ENCODE measurements around the gene MIAT.

Gene MIAT

DNA sequence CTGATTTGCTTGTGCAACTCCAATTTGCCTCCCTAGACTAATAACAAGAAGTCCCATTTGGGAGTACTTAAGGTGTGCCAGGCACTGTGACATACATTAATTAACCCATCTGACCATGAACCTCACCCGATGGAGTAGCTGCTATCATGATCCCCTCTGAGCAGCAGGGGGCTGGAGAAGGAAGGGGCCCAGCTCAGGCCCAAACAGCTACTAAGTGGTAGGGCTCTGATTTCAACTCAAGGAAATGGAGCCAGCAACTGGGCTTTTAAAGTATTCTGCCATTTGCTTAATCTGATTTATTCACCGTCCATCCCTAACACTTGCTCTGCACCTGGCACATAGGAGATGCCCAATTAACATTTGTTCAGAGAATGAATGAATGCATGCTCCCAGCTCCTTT, 40.7 kb upstream of the MIAT start:
- no peak overlapping the region for H3K4me3 ChIP-seq (ENCODE audit: low read length)

DNA sequence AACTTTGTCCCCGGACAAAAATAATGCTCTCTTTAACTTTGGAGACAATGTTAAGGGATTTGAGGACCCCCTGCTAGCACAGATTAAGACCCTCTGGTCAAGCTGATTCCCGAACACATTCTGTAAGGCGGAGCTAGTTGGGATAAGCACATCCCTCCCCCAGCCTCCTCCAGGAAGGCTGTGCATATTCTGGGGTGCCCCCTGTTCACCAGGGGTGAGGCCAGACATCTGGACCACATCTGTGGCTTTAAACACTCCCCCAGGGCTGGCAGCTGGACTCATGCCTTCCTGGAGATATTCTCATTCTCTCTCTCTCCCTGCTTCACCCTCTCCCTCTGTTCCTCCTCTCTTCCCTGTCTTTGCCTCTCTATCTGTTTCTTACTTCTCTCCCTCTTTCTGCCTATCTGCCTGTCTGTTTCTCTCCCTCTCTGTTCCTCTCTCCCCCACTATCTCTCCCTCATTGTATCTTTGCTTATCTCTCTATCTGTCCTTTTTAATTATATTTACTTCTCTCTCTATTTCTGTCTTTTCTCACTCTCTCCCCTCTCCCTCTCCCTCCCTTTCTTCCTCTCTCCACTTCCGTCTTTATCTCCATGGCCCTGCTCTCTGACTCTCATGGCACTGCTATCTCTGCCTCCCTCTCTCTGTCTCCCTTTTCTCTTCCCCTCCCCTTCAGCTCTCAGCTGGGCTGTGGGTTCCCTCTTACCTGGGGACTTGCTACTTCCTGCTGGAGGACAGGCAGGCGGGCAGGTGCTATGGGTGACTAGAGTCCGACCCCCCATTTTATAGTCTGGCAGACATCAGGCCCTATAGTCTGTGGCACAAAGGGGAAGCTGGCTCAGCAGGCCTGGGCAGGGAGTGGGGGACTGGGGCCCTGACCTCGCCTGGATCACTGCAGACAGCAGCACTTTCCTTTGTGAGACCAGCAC, 39.9 kb upstream of the MIAT start, which contains the start of gene CRYBB1:
CRYBB1 (minus strand) TSS at position 757 of the 929 bp plus-strand sequence. CDS start 1,708 bp downstream, outside the sequence.
- no peak within 1 kb of the TSS for H3K9ac ChIP-seq (ENCODE audit: low read depth, low read length)
- WGBS = 48% methylated on average over 7 of the region's 7 CpGs
- no peaks in the 10 kb centered on the region for H3K36me3 ChIP-seq (ENCODE audit: insufficient read depth, low read length)
- H3K4me1 ChIP-seq (ENCODE audit: insufficient read depth, low read length) = peaks cover 49% of the 10 kb centered on the region
- no peak within 1 kb of the TSS for H3K4me3 ChIP-seq (ENCODE audit: low read length)
- H3K9me3 ChIP-seq (ENCODE audit: insufficient read depth, low read depth, low read length) = no peaks in the 10 kb centered on the region
- no peak within 1 kb of the TSS for H3K27ac ChIP-seq (ENCODE audit: low read depth, low read length)
- peaks cover 21% of the 10 kb centered on the region for H3K27me3 ChIP-seq (ENCODE audit: insufficient read depth, low read length)

More for the DNA sequence above, 40.7 kb upstream of the MIAT start:
- no peaks in the 10 kb centered on the region for H3K9me3 ChIP-seq (ENCODE audit: insufficient read depth, low read depth, low read length)
- no peak overlapping the region for H3K27ac ChIP-seq (ENCODE audit: low read depth, low read length)
- no peak overlapping the region for H3K9ac ChIP-seq (ENCODE audit: low read depth, low read length)
- H3K4me1 ChIP-seq (ENCODE audit: insufficient read depth, low read length) = peaks cover 49% of the 10 kb centered on the region
- WGBS = 25% methylated on average over 2 of the region's 2 CpGs
- H3K27me3 ChIP-seq (ENCODE audit: insufficient read depth, low read length) = peaks cover 27% of the 10 kb centered on the region
- H3K36me3 ChIP-seq (ENCODE audit: insufficient read depth, low read length) = no peaks in the 10 kb centered on the region

- Histone ChIP-seq H3K4me3 (ENCODE audit: low read length) (no peak overlapping the region), H3K27ac (ENCODE audit: low read depth, low read length) (no peak overlapping the region), H3K9ac (ENCODE audit: low read depth, low read length) (no peak overlapping the region), H3K4me1 (ENCODE audit: insufficient read depth, low read length) (peaks cover 42% of the 10 kb centered on the region), H3K27me3 (ENCODE audit: insufficient read depth, low read length) (peaks cover 14% of the 10 kb centered on the region), H3K9me3 (ENCODE audit: insufficient read depth, low read depth, low read length) (no peaks in the 10 kb centered on the region), H3K36me3 (ENCODE audit: insufficient read depth, low read length) (no peaks in the 10 kb centered on the region)
- WGBS = 92% methylated on average over 8 of the region's 8 CpGs
These were observed 38.9 kb upstream of the MIAT start for GRCh38 chr22:26618455-26618854.

GRCh38 chr22:26619510-26619909, 37.9 kb upstream of the MIAT start:
- Histone ChIP-seq H3K9me3 (ENCODE audit: insufficient read depth, low read depth, low read length) (no peaks in the 10 kb centered on the region), H3K9ac (ENCODE audit: low read depth, low read length) (no peak overlapping the region), H3K4me3 (ENCODE audit: low read length) (no peak overlapping the region), H3K36me3 (ENCODE audit: insufficient read depth, low read length) (no peaks in the 10 kb centered on the region), H3K4me1 (ENCODE audit: insufficient read depth, low read length) (peaks cover 38% of the 10 kb centered on the region), H3K27me3 (ENCODE audit: insufficient read depth, low read length) (peaks cover 10% of the 10 kb centered on the region), H3K27ac (ENCODE audit: low read depth, low read length) (no peak overlapping the region)
- WGBS = 85% methylated on average over 5 of the region's 6 CpGs

DNA sequence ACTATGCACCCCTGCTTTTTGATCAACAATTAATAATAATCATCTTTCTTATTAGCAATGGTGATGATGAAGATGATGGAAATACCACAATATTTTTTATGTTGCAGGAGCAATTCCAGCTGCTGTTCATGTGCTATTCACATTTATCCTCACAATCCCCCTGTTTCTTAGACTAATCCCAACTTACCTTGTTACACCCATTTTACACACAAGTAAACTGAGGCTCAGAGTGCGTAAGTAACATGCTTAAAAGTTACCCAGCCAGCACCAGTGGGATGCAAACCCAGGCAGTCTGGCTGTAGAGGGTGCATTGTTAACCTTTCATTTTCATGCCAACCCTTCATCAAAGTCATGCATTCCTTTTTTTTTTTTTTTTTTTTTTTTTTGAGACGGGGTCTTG, 37.2 kb upstream of the MIAT start:
- Histone ChIP-seq H3K9me3 (ENCODE audit: insufficient read depth, low read depth, low read length) (no peaks in the 10 kb centered on the region), H3K4me3 (ENCODE audit: low read length) (no peak overlapping the region), H3K4me1 (ENCODE audit: insufficient read depth, low read length) (peaks cover 31% of the 10 kb centered on the region), H3K36me3 (ENCODE audit: insufficient read depth, low read length) (no peaks in the 10 kb centered on the region), H3K27me3 (ENCODE audit: insufficient read depth, low read length) (peaks cover 3% of the 10 kb centered on the region), H3K27ac (ENCODE audit: low read depth, low read length) (no peak overlapping the region), H3K9ac (ENCODE audit: low read depth, low read length) (no peak overlapping the region)
- 78% methylated on average over 2 of the region's 2 CpGs for WGBS

- H3K27me3 ChIP-seq (ENCODE audit: insufficient read depth, low read length) = no peaks in the 10 kb centered on the region
- H3K4me3 ChIP-seq (ENCODE audit: low read length) = no peak within 1 kb of the TSS
- H3K9me3 ChIP-seq (ENCODE audit: insufficient read depth, low read depth, low read length) = no peaks in the 10 kb centered on the region
- WGBS = 69% methylated on average over 7 of the region's 7 CpGs
- H3K27ac ChIP-seq (ENCODE audit: low read depth, low read length) = no peak within 1 kb of the TSS
- H3K36me3 ChIP-seq (ENCODE audit: insufficient read depth, low read length) = no peaks in the 10 kb centered on the region
- peaks cover 23% of the 10 kb centered on the region for H3K4me1 ChIP-seq (ENCODE audit: insufficient read depth, low read length)
- H3K9ac ChIP-seq (ENCODE audit: low read depth, low read length) = no peak within 1 kb of the TSS
These were observed 35.7 kb upstream of the MIAT start, which contains the start of gene CRYBA4 for GRCh38 chr22:26621663-26622062. TSS of gene CRYBA4 (plus strand) at chr22:26621963. CDS start at chr22:26622597, 634 bp downstream.

GRCh38 chr22:26623984-26624383, 33.4 kb upstream of the MIAT start:
- Histone ChIP-seq H3K9ac (ENCODE audit: low read depth, low read length) (no peak overlapping the region), H3K27ac (ENCODE audit: low read depth, low read length) (no peak overlapping the region), H3K36me3 (ENCODE audit: insufficient read depth, low read length) (no peaks in the 10 kb centered on the region), H3K4me1 (ENCODE audit: insufficient read depth, low read length) (peaks cover 7% of the 10 kb centered on the region; the same call in 1 of the 2 replicates), H3K27me3 (ENCODE audit: insufficient read depth, low read length) (no peaks in the 10 kb centered on the region), H3K4me3 (ENCODE audit: low read length) (no peak overlapping the region), H3K9me3 (ENCODE audit: insufficient read depth, low read depth, low read length) (no peaks in the 10 kb centered on the region)
- 93% methylated on average over 1 of the region's 1 CpG for WGBS

DNA sequence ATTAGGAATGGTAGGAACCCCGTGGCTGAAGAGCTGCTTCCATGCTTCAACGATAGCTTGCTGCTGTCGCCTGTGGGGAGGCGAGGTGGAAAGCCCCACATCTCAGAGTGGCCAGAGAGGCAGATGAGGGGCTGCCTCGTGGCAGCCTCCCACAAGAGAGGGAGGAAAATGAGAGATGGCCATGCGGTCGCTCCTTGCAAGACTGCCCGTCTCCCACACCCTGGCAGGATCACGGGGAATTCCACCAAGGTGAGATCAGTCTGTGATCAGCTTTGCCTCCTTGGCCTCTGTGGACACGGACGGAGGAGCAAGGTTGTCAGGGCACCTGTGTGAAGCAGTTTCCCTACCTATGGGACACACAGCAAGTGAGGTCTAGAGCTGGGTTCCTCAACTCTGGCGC, 32.6 kb upstream of the MIAT start:
- Histone ChIP-seq H3K9me3 (ENCODE audit: insufficient read depth, low read depth, low read length) (no peaks in the 10 kb centered on the region), H3K4me1 (ENCODE audit: insufficient read depth, low read length) (peaks cover 7% of the 10 kb centered on the region; the same call in 1 of the 2 replicates), H3K36me3 (ENCODE audit: insufficient read depth, low read length) (no peaks in the 10 kb centered on the region), H3K9ac (ENCODE audit: low read depth, low read length) (no peak overlapping the region), H3K4me3 (ENCODE audit: low read length) (no peak overlapping the region), H3K27ac (ENCODE audit: low read depth, low read length) (no peak overlapping the region), H3K27me3 (ENCODE audit: insufficient read depth, low read length) (no peaks in the 10 kb centered on the region)
- 93% methylated on average over 12 of the region's 12 CpGs for WGBS

DNA sequence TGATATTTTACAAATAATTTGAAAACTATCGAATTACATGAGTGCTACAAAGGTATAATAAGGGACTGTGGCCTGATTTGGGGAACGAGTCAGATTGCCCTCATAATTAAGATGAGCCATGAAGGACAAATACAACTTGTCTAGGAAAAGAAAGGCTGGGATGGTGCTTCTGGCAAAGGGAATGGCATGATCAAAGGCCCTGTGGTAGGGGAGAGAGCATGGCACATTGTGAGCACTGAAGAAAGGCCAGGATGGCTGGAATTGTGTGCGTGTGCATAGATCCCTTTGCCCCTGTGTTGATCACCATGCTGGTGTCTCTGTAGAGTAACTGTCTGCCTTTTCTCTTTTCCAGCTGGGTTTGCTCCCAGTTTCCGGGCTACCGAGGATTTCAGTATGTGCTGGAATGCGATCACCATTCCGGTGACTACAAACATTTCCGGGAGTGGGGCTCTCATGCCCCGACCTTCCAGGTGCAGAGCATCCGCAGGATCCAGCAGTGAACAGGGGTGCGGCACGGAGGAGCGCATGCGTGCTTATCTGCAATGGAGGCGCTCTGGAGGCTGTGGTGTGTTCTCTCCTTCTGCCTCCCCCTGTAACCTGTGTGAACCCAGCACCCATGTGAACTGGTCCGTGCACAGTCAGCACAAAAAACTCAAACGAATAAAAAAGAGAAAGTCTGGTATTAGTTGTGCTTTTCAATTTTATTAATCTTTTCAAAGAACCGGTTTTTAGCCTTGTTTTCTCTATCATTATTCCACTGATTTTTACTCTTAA, 27.2 kb upstream of the MIAT start:
- 95% methylated on average over 16 of the region's 18 CpGs for WGBS
- H3K27me3 ChIP-seq (ENCODE audit: insufficient read depth, low read length) = no peaks in the 10 kb centered on the region
- peaks cover 5% of the 10 kb centered on the region; the same call in 1 of the 2 replicates for H3K4me1 ChIP-seq (ENCODE audit: insufficient read depth, low read length)
- H3K4me3 ChIP-seq (ENCODE audit: low read length) = no peak overlapping the region
- no peak overlapping the region for H3K27ac ChIP-seq (ENCODE audit: low read depth, low read length)
- H3K9me3 ChIP-seq (ENCODE audit: insufficient read depth, low read depth, low read length) = 0 out of 2 replicates have a peak, but pooled peaks cover 3% of the 10 kb centered on the region
- H3K9ac ChIP-seq (ENCODE audit: low read depth, low read length) = no peak overlapping the region
- H3K36me3 ChIP-seq (ENCODE audit: insufficient read depth, low read length) = no peaks in the 10 kb centered on the region

GRCh38 chr22:26631282-26631681, 26.1 kb upstream of the MIAT start:
- peaks cover 5% of the 10 kb centered on the region; the same call in 1 of the 2 replicates for H3K4me1 ChIP-seq (ENCODE audit: insufficient read depth, low read length)
- H3K27me3 ChIP-seq (ENCODE audit: insufficient read depth, low read length) = no peaks in the 10 kb centered on the region
- H3K9me3 ChIP-seq (ENCODE audit: insufficient read depth, low read depth, low read length) = 0 out of 2 replicates have a peak, but pooled peaks cover 3% of the 10 kb centered on the region
- no peak overlapping the region for H3K27ac ChIP-seq (ENCODE audit: low read depth, low read length)
- no peaks in the 10 kb centered on the region for H3K36me3 ChIP-seq (ENCODE audit: insufficient read depth, low read length)
- WGBS = 97% methylated on average over 4 of the region's 4 CpGs
- no peak overlapping the region for H3K9ac ChIP-seq (ENCODE audit: low read depth, low read length)
- H3K4me3 ChIP-seq (ENCODE audit: low read length) = no peak overlapping the region

All from HUES64 (cell line).